Gastroesophageal sphincter (tissue), 3 donors: ENCODE measurements around the gene CEP89.

Experiments used
- POLR2A ChIP-seq, 2 donors: fragments of 450-650 bp; IDR thresholded peaks; one replicate each; pipeline ENCODE4 v1.6.1; 2017; ENCODE audit warnings: antibody characterized with exemption in 2 of 2, mild to moderate bottlenecking in 2 of 2, moderate library complexity in 1 of 2
- POLR2AphosphoS5 ChIP-seq: sonication (generic); formaldehyde crosslinking; IDR thresholded peaks from one replicate; pipeline ENCODE4 v1.6.1; 2017; ENCODE audit warnings: antibody characterized with exemption
- TF ChIP-seq, protein P1 (sequence below), 4 experiments: fragments of 200-600 bp in 2 of 4; fragments of 450-650 bp in 2 of 4; sonication (generic) in 1 of 4; IDR thresholded peaks; one replicate each; pipeline ENCODE4 v1.5.1; 2017 to 2019; ENCODE audit warnings: antibody characterized with exemption in 4 of 4, mild to moderate bottlenecking in 2 of 4, moderate library complexity in 2 of 4

- TF ChIP-seq POLR2A (IDR thresholded peaks at IDR 0.05) (no peak), POLR2AphosphoS5 (no peak)
- TF ChIP-seq, protein P1, sequence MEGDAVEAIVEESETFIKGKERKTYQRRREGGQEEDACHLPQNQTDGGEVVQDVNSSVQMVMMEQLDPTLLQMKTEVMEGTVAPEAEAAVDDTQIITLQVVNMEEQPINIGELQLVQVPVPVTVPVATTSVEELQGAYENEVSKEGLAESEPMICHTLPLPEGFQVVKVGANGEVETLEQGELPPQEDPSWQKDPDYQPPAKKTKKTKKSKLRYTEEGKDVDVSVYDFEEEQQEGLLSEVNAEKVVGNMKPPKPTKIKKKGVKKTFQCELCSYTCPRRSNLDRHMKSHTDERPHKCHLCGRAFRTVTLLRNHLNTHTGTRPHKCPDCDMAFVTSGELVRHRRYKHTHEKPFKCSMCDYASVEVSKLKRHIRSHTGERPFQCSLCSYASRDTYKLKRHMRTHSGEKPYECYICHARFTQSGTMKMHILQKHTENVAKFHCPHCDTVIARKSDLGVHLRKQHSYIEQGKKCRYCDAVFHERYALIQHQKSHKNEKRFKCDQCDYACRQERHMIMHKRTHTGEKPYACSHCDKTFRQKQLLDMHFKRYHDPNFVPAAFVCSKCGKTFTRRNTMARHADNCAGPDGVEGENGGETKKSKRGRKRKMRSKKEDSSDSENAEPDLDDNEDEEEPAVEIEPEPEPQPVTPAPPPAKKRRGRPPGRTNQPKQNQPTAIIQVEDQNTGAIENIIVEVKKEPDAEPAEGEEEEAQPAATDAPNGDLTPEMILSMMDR (IDR thresholded peaks at IDR 0.05) = no peak
Observed at GRCh38 chr19:32862173-32862572, 109.6 kb downstream of the CEP89 start.
